NCI-H524 (cell line): ENCODE measurements around the gene GDAP1L1.
A peak's percentile ranks its signal among the peaks of the same experiment; 100 is the strongest.
"Not testable (repeated sequence)": the region's sequence is repeated elsewhere in the genome, so short reads cannot be mapped to it uniquely, and the experiment has no call there.

Source experiments
- DNase-seq, 2 experiments: peaks; one replicate each; lab custom pipeline; 2025; lab: John Stamatoyannopoulos, UW

The GDAP1L1 gene

DNA sequence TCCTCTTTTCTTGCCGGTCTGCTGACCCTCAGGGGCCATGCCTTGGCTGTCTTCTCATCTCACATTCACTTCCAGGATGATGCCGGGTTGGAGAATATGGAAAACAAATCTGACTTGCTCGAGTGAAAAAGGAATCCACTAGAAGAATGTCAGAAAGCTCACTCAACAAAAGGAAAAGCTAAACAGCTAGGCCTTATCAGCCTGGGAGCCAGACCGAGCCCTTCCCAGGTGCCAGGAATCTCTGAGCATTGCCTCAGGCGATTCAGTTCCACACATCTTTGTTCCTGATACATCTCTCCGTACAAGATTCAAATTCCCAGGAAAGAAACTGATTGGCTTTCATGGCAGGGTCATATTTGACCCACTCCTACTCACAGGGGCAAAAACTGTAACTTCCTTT lies 27.3 kb upstream of the GDAP1L1 start:
- DNase-seq, result no peak

DNA sequence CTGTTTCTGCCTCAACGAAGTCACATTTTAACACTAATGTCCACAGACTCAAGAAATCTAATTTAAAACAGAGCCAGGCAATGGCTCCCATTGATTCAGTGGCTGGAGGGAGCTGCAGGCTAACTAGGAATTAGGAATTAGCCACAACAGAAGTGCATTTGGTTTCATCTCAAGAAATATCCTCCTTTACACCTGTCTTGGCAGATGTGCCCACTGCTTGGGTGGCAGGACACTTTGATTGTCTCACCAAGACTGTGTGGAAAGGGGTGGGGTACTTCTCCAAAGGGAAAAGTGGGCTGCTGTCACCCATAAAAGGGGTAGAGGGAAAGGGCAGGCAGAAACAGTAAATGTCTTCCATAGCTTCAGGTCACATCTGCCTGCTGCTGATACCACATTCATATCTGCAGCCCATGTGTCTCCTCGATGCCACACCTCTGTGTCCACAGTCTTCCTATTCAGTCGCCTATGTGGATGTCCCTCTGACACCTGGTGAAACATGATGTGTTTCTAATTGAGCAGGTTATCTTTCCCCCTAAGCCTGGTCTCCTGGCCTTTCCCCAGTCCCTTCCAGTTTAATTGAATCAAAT lies 25.6 kb upstream of the GDAP1L1 start:
- DNase-seq, result no peak

- no peak for DNase-seq
Observed at GRCh38 chr20:44222027-44222426, 25.1 kb upstream of the GDAP1L1 start.

GRCh38 chr20:44222633-44223368 lies 24.3 kb upstream of the GDAP1L1 start:
- DNase-seq, result no peak

- no peak for DNase-seq
Observed at GRCh38 chr20:44223721-44224120, 23.4 kb upstream of the GDAP1L1 start.

DNA sequence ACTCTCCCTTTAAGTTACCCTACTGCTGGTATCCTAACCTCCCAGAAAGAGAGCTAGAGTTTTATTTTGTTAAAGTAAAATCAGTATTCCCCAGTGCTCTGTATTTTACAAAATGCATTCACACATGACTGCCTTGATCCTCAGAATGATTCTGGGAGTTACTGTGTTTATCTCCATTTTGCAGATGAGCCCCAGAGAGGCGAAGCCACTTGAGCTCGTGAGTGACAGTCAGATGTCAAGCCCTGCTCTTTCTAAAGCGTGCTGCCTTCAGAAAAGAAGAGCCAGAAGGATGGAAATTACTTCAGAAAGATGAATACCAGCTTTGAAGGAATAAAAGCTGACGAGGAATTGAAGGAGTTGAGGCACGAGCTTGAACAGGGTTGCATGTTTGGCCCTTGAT lies 22.5 kb upstream of the GDAP1L1 start:
- DNase-seq, result no peak

DNA sequence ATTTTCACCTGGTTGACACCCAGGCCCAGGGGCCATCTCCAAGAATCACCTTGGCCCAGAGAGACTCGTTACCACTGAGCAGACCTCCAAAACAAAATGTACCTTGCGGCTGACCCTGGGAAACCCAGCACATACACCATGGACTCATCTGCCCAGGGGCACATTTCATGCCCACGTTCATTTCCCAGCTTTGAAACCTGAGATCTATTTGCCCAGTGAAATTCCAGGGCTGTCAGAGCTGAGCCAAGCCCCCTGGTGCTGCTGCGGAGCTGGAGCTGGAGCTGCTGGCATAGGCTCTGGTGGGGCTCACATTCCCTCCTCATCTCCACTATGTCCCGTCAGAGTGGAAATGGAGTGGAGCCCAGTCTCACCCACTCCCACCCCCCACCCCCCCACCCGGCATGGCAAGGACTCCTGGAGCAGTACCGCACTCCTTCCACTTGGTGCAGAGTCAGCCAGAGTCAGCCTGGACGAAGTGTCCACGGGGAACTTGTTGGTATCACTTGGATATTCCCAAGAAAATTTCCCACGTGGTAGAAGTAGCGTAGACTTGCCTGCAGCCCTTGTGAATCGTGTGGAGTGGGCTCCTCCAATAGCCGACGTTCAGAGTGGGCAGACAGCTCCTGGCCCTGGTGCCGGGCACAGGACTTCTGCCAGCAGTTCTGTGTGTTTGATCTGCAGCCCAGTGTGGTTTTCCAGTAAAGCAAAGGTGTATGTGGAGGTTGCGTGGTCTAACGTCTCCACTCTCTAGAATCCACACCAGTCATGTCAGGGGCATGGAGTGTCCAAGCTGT lies 18.4 kb upstream of the GDAP1L1 start:
- DNase-seq, result no peak

DNA sequence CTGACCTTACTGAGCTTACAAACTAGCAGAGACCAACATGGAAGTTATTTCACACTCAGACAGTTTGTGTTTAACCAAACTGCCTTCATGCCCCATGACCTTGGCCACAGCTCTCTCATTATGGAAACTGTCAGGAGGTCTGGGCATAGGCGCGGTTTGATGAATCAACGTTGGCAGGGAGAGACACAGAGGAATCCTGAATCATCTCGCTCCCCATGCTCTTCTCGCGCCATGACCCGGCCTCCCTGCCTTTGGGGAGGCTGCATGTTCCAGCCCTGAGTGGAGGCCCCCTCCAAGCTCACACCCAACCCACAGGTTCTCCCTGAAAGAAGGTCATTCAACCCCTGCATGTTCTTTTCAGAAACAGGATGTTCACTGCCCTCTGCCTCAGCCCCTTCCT lies 15.9 kb upstream of the GDAP1L1 start:
- no peak for DNase-seq

GRCh38 chr20:44231713-44232468 lies 15.2 kb upstream of the GDAP1L1 start:
- peak; percentile 88 to 93 for DNase-seq

- DNase-seq, result not testable (repeated sequence)
Observed at GRCh38 chr20:44232469-44232856, 14.6 kb upstream of the GDAP1L1 start.

DNA sequence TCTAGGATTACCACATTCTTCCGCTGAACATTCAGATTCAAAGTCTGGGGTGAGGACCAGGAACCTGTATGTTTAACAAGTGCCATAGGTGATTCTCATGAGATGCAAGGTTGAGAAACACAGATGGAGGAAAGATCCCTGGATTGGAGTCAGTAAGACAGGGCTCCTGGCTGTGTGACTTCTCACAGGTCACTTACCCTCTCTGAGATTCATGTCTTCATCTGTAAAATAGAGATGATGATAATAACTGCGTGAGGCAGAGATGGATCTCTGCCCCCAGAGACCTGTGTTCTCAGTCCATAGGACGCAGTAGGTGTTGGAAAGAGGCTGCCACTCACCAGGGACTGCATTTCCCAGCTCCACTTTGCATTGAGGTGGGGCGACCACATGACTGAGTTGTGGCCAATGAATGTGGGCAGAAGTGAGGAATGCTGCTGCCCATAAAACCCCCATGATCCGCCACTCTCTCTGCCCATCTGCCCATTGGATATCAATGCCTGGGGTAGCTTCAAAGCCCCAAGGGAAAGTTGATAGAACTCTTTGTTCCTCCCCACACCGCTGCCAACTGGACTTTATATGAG lies 13.6 kb upstream of the GDAP1L1 start:
- DNase-seq, result no peak

- DNase-seq, result no peak
Observed at GRCh38 chr20:44234566-44235317, 12.4 kb upstream of the GDAP1L1 start.

DNA sequence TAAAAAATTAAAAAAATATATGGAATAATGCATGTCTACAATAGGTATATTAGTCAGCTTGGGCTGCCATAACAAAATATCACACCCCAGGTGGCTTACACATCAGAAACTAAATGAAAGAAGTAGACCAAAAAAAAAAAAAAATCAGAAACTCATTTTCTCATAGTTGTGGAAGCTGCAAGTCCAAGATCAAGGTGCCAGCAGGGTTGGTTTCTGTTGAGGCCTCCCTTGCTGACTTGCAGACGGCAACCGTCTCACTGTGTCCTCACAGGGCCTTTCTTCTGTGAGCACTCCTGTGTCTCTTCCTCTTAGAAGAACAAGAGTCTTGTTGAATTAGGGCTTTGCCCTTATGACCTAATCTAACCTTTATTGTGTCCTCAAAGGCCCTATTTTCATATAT lies 11.4 kb upstream of the GDAP1L1 start:
- DNase-seq, result no peak

- DNase-seq, result not testable (repeated sequence)
Observed at GRCh38 chr20:44236840-44237239, 10.3 kb upstream of the GDAP1L1 start.

DNA sequence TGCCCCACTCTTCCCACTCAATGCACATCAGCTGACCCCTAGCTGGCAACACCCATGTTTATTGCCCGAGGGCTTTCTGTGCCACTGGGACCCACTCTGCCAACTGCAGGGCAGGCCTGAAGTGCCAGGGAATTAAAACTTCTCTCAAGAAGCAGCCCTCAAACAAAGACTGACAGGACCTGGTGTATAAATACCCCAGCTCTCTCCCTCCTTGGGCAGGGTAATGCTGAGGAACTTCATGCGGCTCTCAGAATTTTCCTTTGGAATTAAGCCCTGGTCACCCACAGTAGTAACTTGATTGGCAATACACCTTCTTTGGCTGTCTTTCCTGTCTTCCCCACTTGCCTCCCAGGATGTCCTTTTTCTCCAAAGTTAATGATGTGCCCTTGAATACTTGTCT lies 5.3 kb upstream of the GDAP1L1 start:
- DNase-seq, result no peak

- DNase-seq, result no peak
Observed at GRCh38 chr20:44245977-44246376, 1.1 kb upstream of the GDAP1L1 start.

- DNase-seq, result no peak
Observed at GRCh38 chr20:44247586-44248409, 690 bp downstream of the GDAP1L1 start.

DNA sequence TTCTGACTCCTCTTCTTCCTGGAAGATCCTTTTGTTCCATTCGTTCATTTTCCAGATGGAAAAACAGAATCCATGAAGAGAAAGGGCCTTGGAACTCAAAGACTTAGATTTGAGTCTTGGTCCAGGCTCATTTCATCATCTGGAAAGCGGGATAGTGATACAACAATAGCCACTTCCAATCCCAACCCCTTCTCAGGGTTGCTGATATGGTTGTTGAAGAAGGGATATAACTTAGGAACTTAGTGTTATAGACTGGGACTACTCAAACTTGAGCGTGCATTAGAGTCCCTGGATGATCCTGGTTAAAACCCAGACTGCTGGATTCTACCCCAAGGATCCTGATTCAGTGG lies 1.3 kb downstream of the GDAP1L1 start:
- DNase-seq, result no peak

- DNase-seq, result no peak
Observed at GRCh38 chr20:44251284-44251683, 4.2 kb downstream of the GDAP1L1 start.

DNA sequence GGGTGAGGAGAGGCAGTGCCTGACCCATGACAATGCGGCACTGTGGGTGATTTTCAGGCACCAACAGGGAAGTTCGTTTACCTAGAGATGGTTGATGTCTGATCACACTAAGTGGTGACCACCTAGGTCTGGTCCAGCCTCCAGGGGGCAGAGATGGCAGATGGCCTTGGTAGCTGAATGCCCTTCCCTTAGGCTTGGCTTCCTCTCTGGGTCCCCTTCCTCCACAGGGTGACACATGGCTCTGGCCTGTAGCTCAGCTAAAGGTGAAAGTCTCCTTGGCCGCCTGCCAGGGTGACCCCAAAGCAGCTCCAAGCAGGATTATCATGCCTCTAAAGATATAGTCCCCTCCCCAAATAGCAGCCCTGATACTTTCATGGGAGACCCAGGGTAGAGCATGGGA lies 6.4 kb downstream of the GDAP1L1 start:
- no peak for DNase-seq

- DNase-seq, result no peak
Observed at GRCh38 chr20:44254073-44254472, 7.0 kb downstream of the GDAP1L1 start.
